HepG2 (cell line): ENCODE data around the gene ZDHHC8. TPM values are rescaled to one million over a fixed set of nuclear protein-coding genes. Genes with fewer than 3 reads are reported as not detected.

Source experiments
- ATAC-seq: fragments of 200-7000 bp; cut with Tn5 transposase; 3 replicates; pipeline ENCODE4 v1.9.1; 2020; ENCODE audit warnings: mild to moderate bottlenecking, moderate library complexity
- BruUV-seq: library from RNA; stranded (reverse); fragments of 400-500 nt; replicated peaks from 2 replicates; lab custom pipeline; 2021; lab: Mats Ljungman, UMichigan
- CTCF ChIA-PET: fragments of 300-600 bp; formaldehyde crosslinking; extraction: SDS; loops from one replicate; lab custom pipeline; 2021; ENCODE audit warnings: low total read pairs, inconsistent platforms, low intra/inter-chr PET ratio; lab: Yijun Ruan, JAX
- POLR2A ChIA-PET: fragments of 350-600 bp; sonication (Branson Sonifier 250); formaldehyde crosslinking; loops from one replicate; lab custom pipeline; 2020; ENCODE audit warnings: antibody characterized with exemption, inconsistent platforms; lab: Yijun Ruan, JAX
- DNase-seq: peaks from one replicate; pipeline ENCODE4 v3.0.0-alpha.2; 2015; ENCODE audit warnings: low spot score
- FAIRE-seq: peaks from 3 replicates; lab custom pipeline; 2011; peaks lifted over from hg19 to GRCh38; lab: Jason Lieb, UNC
- H2AFZ ChIP-seq: one replicate; pipeline ENCODE4 v1.6.1; 2011; ENCODE audit warnings: low read length, inconsistent platforms
- H3K27ac ChIP-seq: fragments of 300-600 bp; 3 replicates; pipeline ENCODE4 v1.8.0; 2011; ENCODE audit warnings: mixed run types, mild to moderate bottlenecking, mixed read lengths, low read length, inconsistent platforms; ENCODE audit not compliant: insufficient read depth; ENCODE audit errors: extremely low read length
- H3K27me3 ChIP-seq, 2 experiments: fragments of 200-600 bp in 1 of 2; 2 replicates in 1 of 2; 3 replicates in 1 of 2; pipeline versions ENCODE4 v1.6.0 to v1.8.0; 2011; ENCODE audit warnings: low read length in 2 of 2, mild to moderate bottlenecking in 2 of 2, moderate library complexity in 2 of 2, inconsistent platforms in 1 of 2; ENCODE audit not compliant: insufficient read depth in 2 of 2, control insufficient read depth in 1 of 2
- H3K36me3 ChIP-seq, 2 experiments: fragments of 200-600 bp in 1 of 2; replicated peaks in 1 of 2; 2 replicates in 1 of 2; 3 replicates in 1 of 2; pipeline versions ENCODE4 v1.5.1 to v1.8.0; 2011; ENCODE audit warnings: low read length in 2 of 2, inconsistent platforms in 1 of 2; ENCODE audit not compliant: insufficient read depth in 2 of 2, control insufficient read depth in 1 of 2
- H3K4me1 ChIP-seq: 2 replicates; pipeline ENCODE4 v1.5.1; 2012; ENCODE audit warnings: low read length, inconsistent platforms; ENCODE audit not compliant: insufficient read depth
- H3K4me2 ChIP-seq: 2 replicates; pipeline ENCODE4 v1.6.0; 2011; ENCODE audit warnings: low read depth, low read length, inconsistent platforms
- H3K4me3 ChIP-seq, 3 experiments: fragments of 200-600 bp in 1 of 3; sonication (generic), shearing (Covaris generic) in 1 of 3; replicated peaks in 1 of 3; 2 replicates each; pipeline ENCODE4 v1.5.1; 2011 to 2016; ENCODE audit warnings: low read length in 3 of 3, inconsistent platforms in 2 of 3, low read depth in 2 of 3, mild to moderate bottlenecking in 2 of 3, control low read depth in 1 of 3, mixed read lengths in 1 of 3; ENCODE audit not compliant: insufficient read depth in 1 of 3
- H3K79me2 ChIP-seq: one replicate; pipeline ENCODE4 v1.6.1; 2011; ENCODE audit warnings: low read length, inconsistent platforms; ENCODE audit not compliant: insufficient read depth
- H3K9ac ChIP-seq: 2 replicates; pipeline ENCODE4 v1.6.0; 2011; ENCODE audit warnings: mild to moderate bottlenecking, low read depth, low read length, inconsistent platforms; ENCODE audit not compliant: insufficient read depth
- H3K9me3 ChIP-seq: 2 replicates; pipeline ENCODE4 v1.5.1; 2012; ENCODE audit warnings: mild to moderate bottlenecking, low read length
- H4K20me1 ChIP-seq: 2 replicates; pipeline ENCODE4 v1.6.0; 2011; ENCODE audit warnings: inconsistent platforms, mild to moderate bottlenecking, low read length, moderate library complexity; ENCODE audit not compliant: insufficient read depth
- AFF4 ChIP-seq: sonication (generic); formaldehyde crosslinking; IDR thresholded peaks from 2 replicates; pipeline ENCODE4 v1.4.0; 2020; ENCODE audit warnings: missing genetic modification reagents
- CBX1 ChIP-seq: IDR thresholded peaks from one replicate; pipeline ENCODE4 v1.6.1; 2016; ENCODE audit warnings: antibody characterized with exemption, low read depth
- CBX2 ChIP-seq, 2 experiments: fragments of 200-600 bp in 1 of 2; sonication (generic); formaldehyde crosslinking in 1 of 2; IDR thresholded peaks; 2 replicates each; pipeline versions ENCODE4 v1.7.0 to v1.8.1; 2018 to 2022; ENCODE audit warnings: low read depth in 2 of 2, low read length in 1 of 2, mild to moderate bottlenecking in 1 of 2, missing genetic modification reagents in 1 of 2
- HOXA9 ChIP-seq: sonication (generic); formaldehyde crosslinking; IDR thresholded peaks from 2 replicates; pipeline ENCODE4 v1.8.1; 2022; ENCODE audit warnings: missing genetic modification reagents, mild to moderate bottlenecking, moderate library complexity, borderline replicate concordance
- NFE2L1 ChIP-seq: sonication (generic); formaldehyde crosslinking; IDR thresholded peaks from 2 replicates; pipeline ENCODE4 v1.4.0; 2020; ENCODE audit warnings: missing genetic modification reagents, mild to moderate bottlenecking, borderline replicate concordance
- NR2F2 ChIP-seq: IDR thresholded peaks from 2 replicates; pipeline ENCODE4 v1.6.1; 2012; ENCODE audit warnings: low read depth, inconsistent platforms, borderline replicate concordance
- TGIF2 ChIP-seq: IDR thresholded peaks from 2 replicates; pipeline ENCODE4 v1.6.1; 2016; ENCODE audit warnings: control low read depth, missing compliant biosample characterization
- UBTF ChIP-seq: sonication (generic); formaldehyde crosslinking; IDR thresholded peaks from 2 replicates; pipeline ENCODE4 v1.4.0; 2020; ENCODE audit warnings: mild to moderate bottlenecking, missing genetic modification reagents
- ZFP82 ChIP-seq: sonication (generic); formaldehyde crosslinking; IDR thresholded peaks from 2 replicates; pipeline ENCODE4 v1.5.1; 2020; ENCODE audit warnings: mild to moderate bottlenecking, missing genetic modification reagents, borderline replicate concordance
- ZNF30 ChIP-seq: sonication (generic); formaldehyde crosslinking; IDR thresholded peaks from 2 replicates; pipeline ENCODE4 v1.5.0; 2020; ENCODE audit warnings: mild to moderate bottlenecking, missing genetic modification reagents
- ZNF556 ChIP-seq: sonication (generic); formaldehyde crosslinking; IDR thresholded peaks from 2 replicates; pipeline ENCODE4 v1.4.0; 2020; ENCODE audit warnings: mild to moderate bottlenecking, missing genetic modification reagents, borderline replicate concordance
- ZNF749 ChIP-seq: sonication (generic); formaldehyde crosslinking; IDR thresholded peaks from 2 replicates; pipeline ENCODE4 v1.8.0; 2022; ENCODE audit warnings: mild to moderate bottlenecking, missing genetic modification reagents, moderate library complexity, borderline replicate concordance
- ZNF773 ChIP-seq: sonication (generic); formaldehyde crosslinking; IDR thresholded peaks from 2 replicates; pipeline ENCODE4 v1.4.0; 2020; ENCODE audit warnings: missing genetic modification reagents, borderline replicate concordance
- WGBS: methylation state at CpG from one replicate; pipeline ENCODE4 v1.1.6; 2017; ENCODE audit warnings: low lambda C conversion rate; 5-methylcytosine and 5-hydroxymethylcytosine counted together
- in situ Hi-C: cut with HindIII; loops from 2 replicates; pipeline ENCODE4 v1.10.0; 2017; ENCODE audit warnings: low pct_unique_long_range_greater_than_20kb; ENCODE audit not compliant: extremely low pct_ligation_motif_present
- intact Hi-C: fragments of 100-400 bp; cut with micrococcal nuclease; formaldehyde crosslinking; loops from one replicate; pipeline ENCODE4 v1.10.0; 2022; ENCODE audit not compliant: unreplicated experiment
- polyA plus RNA-seq, 8 experiments: library from polyadenylated mRNA; depleted of rRNA in 3 of 8; stranded (reverse) in 7 of 8; unstranded in 1 of 8; fragments of >200 nt; fragmentation: Illumina TruSeq in 4 of 8; extraction: Trizol in 4 of 8; gene quantifications; 2 replicates each; pipeline versions ENCODE4 v1.2.1 to v1.2.3, GENCODE V29; 2011 to 2016; ENCODE audit warnings: low read depth in 4 of 8, missing spikeins in 1 of 8, mixed read lengths in 1 of 8; ENCODE audit not compliant: insufficient read depth in 1 of 8
- total RNA-seq, 5 experiments: library from RNA; depleted of rRNA; stranded (reverse); fragments of >200 nt; fragmentation: Illumina TruSeq; extraction: Trizol; gene quantifications; 2 replicates each; pipeline ENCODE4 v1.2.3, GENCODE V29; 2016; ENCODE audit warnings: low read depth in 1 of 5

ZDHHC8 gene
- total and polyA plus RNA-seq, 2 of the 13 experiments (the other 11 are each of a cell fraction or from before 2014, with no cell fraction given), result 7.5 to 21.3 TPM

GRCh38 chr22:20158391-20159036 is 26.9 kb downstream of the ZDHHC8 start:
- ChIA-PET POLR2A (no interaction called here), CTCF (interaction anchor here (0.7 to 4.1 kb wide), 2 partner anchors 80 to 127 kb away, joined by 3 to 28 read pairs; no protein-coding TSS in a partner anchor)
- Histone ChIP-seq H3K4me1 (no peaks in the 10 kb centered on the region), H3K79me2 (no peaks in the 10 kb centered on the region), H3K9ac (no peak overlapping the region), H4K20me1 (no peaks in the 10 kb centered on the region), H3K4me2 (no peak overlapping the region), H3K27me3 (peaks cover 11 to 43% of the 10 kb centered on the region in 2 experiments; a peak in 4 of 5 replicates), H3K36me3 (no peaks in the 10 kb centered on the region), H3K4me3 (no peak overlapping the region), H2AFZ (no peak overlapping the region), H3K27ac (no peak overlapping the region), H3K9me3 (no peaks in the 10 kb centered on the region)
- no peak for ATAC-seq
- DNase-seq, result no peak
- BruUV-seq, result no TSS peak
- in situ Hi-C loops, result loop anchor here (5.0 to 25.0 kb wide), 3 partner anchors 76 to 1196 kb away; no protein-coding TSS in a partner anchor
- intact Hi-C loops, result no loop called here
- WGBS, result 0% methylated on average over 4 of the region's 15 CpGs
- FAIRE-seq, result no peak
- TF ChIP-seq NR2F2 (no peak), ZNF556 (CRISPR knock-in tag) (no peak), AFF4 (CRISPR knock-in tag) (no peak), ZNF773 (CRISPR knock-in tag) (no peak), CBX1 (no peak), ZFP82 (no peak), UBTF (CRISPR knock-in tag) (no peak), NFE2L1 (CRISPR knock-in tag) (no peak), CBX2 (IDR thresholded peaks at IDR 0.05; ENCODE audit: low read depth, low read length) (no peak), CBX2 (CRISPR knock-in tag; IDR thresholded peaks at IDR 0.05; ENCODE audit: low read depth) (no peak), ZNF30 (CRISPR knock-in tag) (no peak), HOXA9 (no peak), TGIF2 (CRISPR knock-in tag) (no peak), ZNF749 (CRISPR knock-in tag) (no peak)
